ENCODE data around the gene RBBP7. TPM values are rescaled to one million over a fixed set of nuclear protein-coding genes. Genes with fewer than 3 reads are reported as not detected.

The RBBP7 gene
- polyA plus RNA-seq, 1 donor (not counting 4 experiments of a cell fraction or from before 2014, with no cell fraction given) = 137 TPM

- H3K9ac ChIP-seq (ENCODE audit: control insufficient read depth, extremely low read depth, insufficient read depth, low read length) = no peak overlapping the region
- H3K4me3 ChIP-seq (ENCODE audit: control insufficient read depth in 2 of 3, extremely low read depth in 1 of 3, insufficient read depth in 2 of 3, low read depth in 1 of 3, low read length in 3 of 3) = no peak overlapping the region
- H3K9me1 ChIP-seq (ENCODE audit: control insufficient read depth, extremely low read depth, insufficient read depth, low read length) = no peaks in the 10 kb centered on the region
- H4K20me1 ChIP-seq (ENCODE audit: control insufficient read depth, extremely low read depth, insufficient read depth, low read length) = no peaks in the 10 kb centered on the region
- FAIRE-seq (no peak), DNase-seq (ENCODE audit: low read depth, low spot score) (no peak)
- H3K27me3 ChIP-seq (ENCODE audit: control insufficient read depth, extremely low read depth, insufficient read depth, low read length) = no peaks in the 10 kb centered on the region
- peaks cover 5 to 10% of the 10 kb centered on the region in 2 experiments for H3K36me3 ChIP-seq (ENCODE audit: control insufficient read depth in 2 of 2, extremely low read depth in 1 of 2, insufficient read depth in 2 of 2, low read length in 2 of 2)
- no peaks in the 10 kb centered on the region for H3K9me3 ChIP-seq (ENCODE audit: control insufficient read depth, low read depth, low read length)
- TF ChIP-seq EZH2 (IDR thresholded peaks at IDR 0.05; ENCODE audit: low read length) (no peak), CTCF (optimal IDR thresholded peaks at IDR 0.05 in 1 of 3, IDR thresholded peaks at IDR 0.05 in 1 of 3, conservative IDR thresholded peaks at IDR 0.05 in 1 of 3; ENCODE audit: extremely low read depth in 1 of 3, insufficient read depth in 2 of 3, low read length in 3 of 3) (no peak)
- no peak overlapping the region for H3K4me2 ChIP-seq (ENCODE audit: control insufficient read depth, extremely low read depth, insufficient read depth, low read depth, low read length)
- no peak overlapping the region for H3K27ac ChIP-seq (ENCODE audit: control insufficient read depth, insufficient read depth, low read length)
- no peak overlapping the region for H2AFZ ChIP-seq (ENCODE audit: control insufficient read depth, low read length)
- H3K79me2 ChIP-seq (ENCODE audit: control insufficient read depth, insufficient read depth, low read length) = peaks cover 19% of the 10 kb centered on the region
- H3K4me1 ChIP-seq (ENCODE audit: control insufficient read depth, extremely low read depth, insufficient read depth, low read length) = peaks cover 5% of the 10 kb centered on the region
- dilution Hi-C loops (cut with MboI; ENCODE audit: extremely low pct_ligation_motif_present, low sequenced_read_pairs) = no loop called here
These were observed 14.6 kb downstream of the RBBP7 start for GRCh38 chrX:16855363-16856075.

GRCh38 chrX:16853537-16853936 lies 16.6 kb downstream of the RBBP7 start:
- H3K9me3 ChIP-seq (ENCODE audit: control insufficient read depth, low read depth, low read length) = no peaks in the 10 kb centered on the region
- H3K4me2 ChIP-seq (ENCODE audit: control insufficient read depth, extremely low read depth, insufficient read depth, low read depth, low read length) = no peak overlapping the region
- dilution Hi-C loops (cut with MboI; ENCODE audit: extremely low pct_ligation_motif_present, low sequenced_read_pairs) = no loop called here
- H2AFZ ChIP-seq (ENCODE audit: control insufficient read depth, low read length) = no peak overlapping the region
- no peak for FAIRE-seq
- H3K9ac ChIP-seq (ENCODE audit: control insufficient read depth, extremely low read depth, insufficient read depth, low read length) = no peak overlapping the region
- peaks cover 5% of the 10 kb centered on the region for H3K4me1 ChIP-seq (ENCODE audit: control insufficient read depth, extremely low read depth, insufficient read depth, low read length)
- peaks cover 15% of the 10 kb centered on the region for H3K79me2 ChIP-seq (ENCODE audit: control insufficient read depth, insufficient read depth, low read length)
- DNase-seq (ENCODE audit: low read depth, low spot score) = no peak
- no peak overlapping the region for H3K27ac ChIP-seq (ENCODE audit: control insufficient read depth, insufficient read depth, low read length)
- H3K4me3 ChIP-seq (ENCODE audit: control insufficient read depth in 2 of 3, extremely low read depth in 1 of 3, insufficient read depth in 2 of 3, low read depth in 1 of 3, low read length in 3 of 3) = no peak overlapping the region
- no peak for TF ChIP-seq EZH2 (IDR thresholded peaks at IDR 0.05; ENCODE audit: low read length)
- no peak for TF ChIP-seq CTCF (optimal IDR thresholded peaks at IDR 0.05 in 1 of 3, IDR thresholded peaks at IDR 0.05 in 1 of 3, conservative IDR thresholded peaks at IDR 0.05 in 1 of 3; ENCODE audit: extremely low read depth in 1 of 3, insufficient read depth in 2 of 3, low read length in 3 of 3)
- H4K20me1 ChIP-seq (ENCODE audit: control insufficient read depth, extremely low read depth, insufficient read depth, low read length) = no peaks in the 10 kb centered on the region
- no peaks in the 10 kb centered on the region for H3K27me3 ChIP-seq (ENCODE audit: control insufficient read depth, extremely low read depth, insufficient read depth, low read length)
- no peaks in the 10 kb centered on the region for H3K9me1 ChIP-seq (ENCODE audit: control insufficient read depth, extremely low read depth, insufficient read depth, low read length)
- H3K36me3 ChIP-seq (ENCODE audit: control insufficient read depth in 2 of 2, extremely low read depth in 1 of 2, insufficient read depth in 2 of 2, low read length in 2 of 2) = peaks cover 6 to 10% of the 10 kb centered on the region in 2 experiments
